ENCODE data around the gene RAB3IL1. TPM values are rescaled to one million over a fixed set of nuclear protein-coding genes. Genes with fewer than 3 reads are reported as not detected.

RAB3IL1 gene
- total and polyA plus RNA-seq, 2 of the 13 experiments (the other 11 are each of a cell fraction or from before 2014, with no cell fraction given): 1.2 to 2.0 TPM

DNA sequence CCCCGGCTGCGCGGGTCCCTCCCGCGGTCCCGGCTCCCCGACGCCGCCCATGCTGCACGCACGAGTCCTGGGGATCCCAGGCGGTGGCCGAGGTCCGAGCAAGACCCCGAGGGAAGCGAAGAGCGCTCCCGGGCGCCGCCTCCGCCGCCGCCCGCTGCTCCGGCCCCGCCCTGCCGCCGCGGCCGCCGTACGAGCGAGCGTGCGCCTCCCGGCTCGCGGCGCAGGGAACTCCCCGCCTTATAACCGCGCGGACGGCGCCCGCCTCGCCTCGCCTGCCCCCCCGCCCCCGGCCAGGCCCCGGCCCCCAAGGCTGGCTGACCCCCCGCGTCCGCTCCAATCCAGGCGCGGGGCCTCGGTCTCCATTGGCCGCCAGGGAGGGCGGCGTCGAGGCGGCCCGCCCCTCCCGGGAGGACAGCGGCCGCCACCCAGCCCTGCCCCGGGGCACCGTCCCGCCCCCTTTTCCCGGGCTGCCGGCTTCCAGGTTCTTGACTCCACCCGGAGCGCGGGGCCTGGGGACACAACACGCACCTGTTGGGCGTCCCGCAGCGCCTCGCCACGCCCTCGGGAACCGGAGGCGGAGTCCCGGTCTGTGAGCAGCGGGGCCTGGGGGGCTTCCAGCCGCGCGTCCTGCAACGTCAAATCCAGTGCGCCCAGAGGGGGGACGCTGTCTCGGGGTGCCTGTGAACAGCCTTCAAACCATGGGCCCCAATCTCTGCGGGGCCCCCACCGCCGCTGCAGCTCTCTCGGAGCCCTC lies 25.9 kb downstream of the RAB3IL1 start, which contains the start of gene FADS3 (continued):
- TF ChIP-seq, protein P1, sequence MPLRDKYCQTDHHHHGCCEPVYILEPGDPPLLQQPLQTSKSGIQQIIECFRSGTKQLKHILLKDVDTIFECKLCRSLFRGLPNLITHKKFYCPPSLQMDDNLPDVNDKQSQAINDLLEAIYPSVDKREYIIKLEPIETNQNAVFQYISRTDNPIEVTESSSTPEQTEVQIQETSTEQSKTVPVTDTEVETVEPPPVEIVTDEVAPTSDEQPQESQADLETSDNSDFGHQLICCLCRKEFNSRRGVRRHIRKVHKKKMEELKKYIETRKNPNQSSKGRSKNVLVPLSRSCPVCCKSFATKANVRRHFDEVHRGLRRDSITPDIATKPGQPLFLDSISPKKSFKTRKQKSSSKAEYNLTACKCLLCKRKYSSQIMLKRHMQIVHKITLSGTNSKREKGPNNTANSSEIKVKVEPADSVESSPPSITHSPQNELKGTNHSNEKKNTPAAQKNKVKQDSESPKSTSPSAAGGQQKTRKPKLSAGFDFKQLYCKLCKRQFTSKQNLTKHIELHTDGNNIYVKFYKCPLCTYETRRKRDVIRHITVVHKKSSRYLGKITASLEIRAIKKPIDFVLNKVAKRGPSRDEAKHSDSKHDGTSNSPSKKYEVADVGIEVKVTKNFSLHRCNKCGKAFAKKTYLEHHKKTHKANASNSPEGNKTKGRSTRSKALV (CRISPR knock-in tag; IDR thresholded peaks at IDR 0.05): 0 out of 2 replicates have a peak, but pooled peaks have one; percentile 0
- TF ChIP-seq, protein P2, sequence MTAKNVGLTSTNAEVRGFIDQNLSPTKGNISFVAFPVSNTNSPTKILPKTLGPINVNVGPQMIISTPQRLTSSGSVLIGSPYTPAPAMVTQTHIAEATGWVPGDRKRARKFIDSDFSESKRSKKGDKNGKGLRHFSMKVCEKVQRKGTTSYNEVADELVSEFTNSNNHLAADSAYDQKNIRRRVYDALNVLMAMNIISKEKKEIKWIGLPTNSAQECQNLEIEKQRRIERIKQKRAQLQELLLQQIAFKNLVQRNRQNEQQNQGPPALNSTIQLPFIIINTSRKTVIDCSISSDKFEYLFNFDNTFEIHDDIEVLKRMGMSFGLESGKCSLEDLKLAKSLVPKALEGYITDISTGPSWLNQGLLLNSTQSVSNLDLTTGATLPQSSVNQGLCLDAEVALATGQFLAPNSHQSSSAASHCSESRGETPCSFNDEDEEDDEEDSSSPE (CRISPR knock-in tag; IDR thresholded peaks at IDR 0.05): 0 out of 2 replicates have a peak, but pooled peaks have one; percentile 17
- TF ChIP-seq, protein P3, sequence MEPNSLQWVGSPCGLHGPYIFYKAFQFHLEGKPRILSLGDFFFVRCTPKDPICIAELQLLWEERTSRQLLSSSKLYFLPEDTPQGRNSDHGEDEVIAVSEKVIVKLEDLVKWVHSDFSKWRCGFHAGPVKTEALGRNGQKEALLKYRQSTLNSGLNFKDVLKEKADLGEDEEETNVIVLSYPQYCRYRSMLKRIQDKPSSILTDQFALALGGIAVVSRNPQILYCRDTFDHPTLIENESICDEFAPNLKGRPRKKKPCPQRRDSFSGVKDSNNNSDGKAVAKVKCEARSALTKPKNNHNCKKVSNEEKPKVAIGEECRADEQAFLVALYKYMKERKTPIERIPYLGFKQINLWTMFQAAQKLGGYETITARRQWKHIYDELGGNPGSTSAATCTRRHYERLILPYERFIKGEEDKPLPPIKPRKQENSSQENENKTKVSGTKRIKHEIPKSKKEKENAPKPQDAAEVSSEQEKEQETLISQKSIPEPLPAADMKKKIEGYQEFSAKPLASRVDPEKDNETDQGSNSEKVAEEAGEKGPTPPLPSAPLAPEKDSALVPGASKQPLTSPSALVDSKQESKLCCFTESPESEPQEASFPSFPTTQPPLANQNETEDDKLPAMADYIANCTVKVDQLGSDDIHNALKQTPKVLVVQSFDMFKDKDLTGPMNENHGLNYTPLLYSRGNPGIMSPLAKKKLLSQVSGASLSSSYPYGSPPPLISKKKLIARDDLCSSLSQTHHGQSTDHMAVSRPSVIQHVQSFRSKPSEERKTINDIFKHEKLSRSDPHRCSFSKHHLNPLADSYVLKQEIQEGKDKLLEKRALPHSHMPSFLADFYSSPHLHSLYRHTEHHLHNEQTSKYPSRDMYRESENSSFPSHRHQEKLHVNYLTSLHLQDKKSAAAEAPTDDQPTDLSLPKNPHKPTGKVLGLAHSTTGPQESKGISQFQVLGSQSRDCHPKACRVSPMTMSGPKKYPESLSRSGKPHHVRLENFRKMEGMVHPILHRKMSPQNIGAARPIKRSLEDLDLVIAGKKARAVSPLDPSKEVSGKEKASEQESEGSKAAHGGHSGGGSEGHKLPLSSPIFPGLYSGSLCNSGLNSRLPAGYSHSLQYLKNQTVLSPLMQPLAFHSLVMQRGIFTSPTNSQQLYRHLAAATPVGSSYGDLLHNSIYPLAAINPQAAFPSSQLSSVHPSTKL (CRISPR knock-in tag; IDR thresholded peaks at IDR 0.05): peak; percentile 10; the same call in 1 of the 2 replicates
- TF ChIP-seq ZNF724P (CRISPR knock-in tag; IDR thresholded peaks at IDR 0.05; ENCODE audit: borderline replicate concordance) (peak; percentile 58; the same call in 1 of the 2 replicates), IRF2 (CRISPR knock-in tag; IDR thresholded peaks at IDR 0.05) (0 out of 2 replicates have a peak, but pooled peaks have one; percentile 8), NFYC (CRISPR knock-in tag; IDR thresholded peaks at IDR 0.05) (peak; percentile 40), SRSF4 (IDR thresholded peaks at IDR 0.05; ENCODE audit: low read depth, low read length, poor library complexity, severe bottlenecking) (no peak), SAP130 (CRISPR knock-in tag; IDR thresholded peaks at IDR 0.05; ENCODE audit: low read depth) (peak; percentile 35; the same call in 1 of the 2 replicates), POLR2AphosphoS5 (IDR thresholded peaks at IDR 0.05; ENCODE audit: low read depth, low read length) (no peak), SP4 (CRISPR knock-in tag; IDR thresholded peaks at IDR 0.05) (peak; percentile 35; the same call in 1 of the 2 replicates), PHF21A (CRISPR knock-in tag; IDR thresholded peaks at IDR 0.05) (peak; percentile 62; the same call in 1 of the 2 replicates), GATAD2A (CRISPR knock-in tag; IDR thresholded peaks at IDR 0.05) (no peak; the same call in 1 of the 2 replicates), NFKB2 (CRISPR knock-in tag; IDR thresholded peaks at IDR 0.05; ENCODE audit: borderline replicate concordance) (no peak; the same call in 1 of the 2 replicates), HDAC1 (CRISPR knock-in tag; IDR thresholded peaks at IDR 0.05) (0 out of 2 replicates have a peak, but pooled peaks have one; percentile 16)
- TF ChIP-seq, protein P4, sequence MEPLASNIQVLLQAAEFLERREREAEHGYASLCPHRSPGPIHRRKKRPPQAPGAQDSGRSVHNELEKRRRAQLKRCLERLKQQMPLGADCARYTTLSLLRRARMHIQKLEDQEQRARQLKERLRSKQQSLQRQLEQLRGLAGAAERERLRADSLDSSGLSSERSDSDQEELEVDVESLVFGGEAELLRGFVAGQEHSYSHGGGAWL (CRISPR knock-in tag; IDR thresholded peaks at IDR 0.05): no peak
- TF ChIP-seq, protein P5, sequence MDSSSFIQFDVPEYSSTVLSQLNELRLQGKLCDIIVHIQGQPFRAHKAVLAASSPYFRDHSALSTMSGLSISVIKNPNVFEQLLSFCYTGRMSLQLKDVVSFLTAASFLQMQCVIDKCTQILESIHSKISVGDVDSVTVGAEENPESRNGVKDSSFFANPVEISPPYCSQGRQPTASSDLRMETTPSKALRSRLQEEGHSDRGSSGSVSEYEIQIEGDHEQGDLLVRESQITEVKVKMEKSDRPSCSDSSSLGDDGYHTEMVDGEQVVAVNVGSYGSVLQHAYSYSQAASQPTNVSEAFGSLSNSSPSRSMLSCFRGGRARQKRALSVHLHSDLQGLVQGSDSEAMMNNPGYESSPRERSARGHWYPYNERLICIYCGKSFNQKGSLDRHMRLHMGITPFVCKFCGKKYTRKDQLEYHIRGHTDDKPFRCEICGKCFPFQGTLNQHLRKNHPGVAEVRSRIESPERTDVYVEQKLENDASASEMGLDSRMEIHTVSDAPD (CRISPR knock-in tag; IDR thresholded peaks at IDR 0.05): no peak
- TF ChIP-seq, protein P6, sequence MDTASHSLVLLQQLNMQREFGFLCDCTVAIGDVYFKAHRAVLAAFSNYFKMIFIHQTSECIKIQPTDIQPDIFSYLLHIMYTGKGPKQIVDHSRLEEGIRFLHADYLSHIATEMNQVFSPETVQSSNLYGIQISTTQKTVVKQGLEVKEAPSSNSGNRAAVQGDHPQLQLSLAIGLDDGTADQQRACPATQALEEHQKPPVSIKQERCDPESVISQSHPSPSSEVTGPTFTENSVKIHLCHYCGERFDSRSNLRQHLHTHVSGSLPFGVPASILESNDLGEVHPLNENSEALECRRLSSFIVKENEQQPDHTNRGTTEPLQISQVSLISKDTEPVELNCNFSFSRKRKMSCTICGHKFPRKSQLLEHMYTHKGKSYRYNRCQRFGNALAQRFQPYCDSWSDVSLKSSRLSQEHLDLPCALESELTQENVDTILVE (CRISPR knock-in tag; IDR thresholded peaks at IDR 0.05): peak; percentile 48; the same call in 1 of the 2 replicates
